Adrenal gland (tissue), 12 donors: ENCODE data around the gene PKD1. TPM values are rescaled to one million over a fixed set of nuclear protein-coding genes. Genes with fewer than 3 reads are reported as not detected.
"Not testable (repeated sequence)": the region's sequence is repeated elsewhere in the genome, so short reads cannot be mapped to it uniquely, and the experiment has no call there.

Source experiments
- DNase-seq, 7 donors: peaks; one replicate each; pipeline ENCODE4 v3.0.0-alpha.2; 2019 to 2020
- H3K27ac ChIP-seq, 5 donors: fragments of 200-600 bp; sonication (generic) in 4 of 5; 1 replicate in 3 of 5; 2 replicates in 2 of 5; pipeline versions ENCODE4 v1.5.1 to v1.8.0; 2016 to 2020; ENCODE audit warnings: mild to moderate bottlenecking in 1 of 5
- H3K27me3 ChIP-seq: fragments of 200-600 bp; 2 replicates; pipeline ENCODE4 v1.8.0; 2021
- H3K36me3 ChIP-seq, 2 donors: fragments of 200-600 bp; replicated peaks in 1 of 2; 1 replicate in 1 of 2; 2 replicates in 1 of 2; pipeline versions ENCODE4 v1.5.1 to v1.8.0; 2018 to 2022
- H3K4me1 ChIP-seq, 2 donors: fragments of 200-600 bp; replicated peaks in 1 of 2; 1 replicate in 1 of 2; 2 replicates in 1 of 2; pipeline versions ENCODE4 v1.5.1 to v1.8.0; 2018 to 2021
- H3K4me3 ChIP-seq, 4 donors: fragments of 200-600 bp; sonication (generic) in 3 of 4; one replicate each; pipeline ENCODE4 v1.5.1; 2016 to 2018
- H3K9me3 ChIP-seq, 3 donors: fragments of 200-600 bp; sonication (generic) in 1 of 3; replicated peaks in 1 of 3; 1 replicate in 2 of 3; 2 replicates in 1 of 3; pipeline versions ENCODE4 v1.5.1 to v1.8.0; 2016 to 2021
- CTCF ChIP-seq, 6 experiments: fragments of 450-650 bp in 4 of 6; fragments of 200-600 bp in 2 of 6; sonication (generic) in 1 of 6; IDR thresholded peaks; 1 replicate in 5 of 6; 2 replicates in 1 of 6; pipeline versions ENCODE4 v1.5.1 to v1.8.0; 2016 to 2021; ENCODE audit warnings: antibody characterized with exemption in 6 of 6, mild to moderate bottlenecking in 2 of 6, moderate library complexity in 1 of 6
- POLR2A ChIP-seq, 2 donors: fragments of 450-650 bp; IDR thresholded peaks; one replicate each; pipeline ENCODE4 v1.6.1; 2017; ENCODE audit warnings: antibody characterized with exemption in 2 of 2, mild to moderate bottlenecking in 2 of 2, moderate library complexity in 1 of 2
- WGBS, 4 donors: extraction: QIAGEN DNeasy Blood & Tissue Kit in 2 of 4; methylation state at CpG; one replicate each; pipeline versions ENCODE4 v1.1.5 to v1.1.7; 2013 to 2017; 5-methylcytosine and 5-hydroxymethylcytosine counted together
- intact Hi-C, 2 donors: fragments of 100-400 bp; cut with DNase I; formaldehyde crosslinking; loops; one replicate each; pipeline versions ENCODE4 v1.14.1 to v1.15.0; 2022 to 2023
- polyA plus RNA-seq, 3 donors: library from polyadenylated mRNA; stranded (reverse); fragments of 200-250 nt in 2 of 3; fragments of 350-450 nt in 1 of 3; fragmentation: Illumina TruSeq in 1 of 3; extraction: RNeasy Lipid Tissue Mini Kit (QIAGEN cat#74804) in 1 of 3; gene quantifications; one replicate each; pipeline ENCODE4 v1.2.3, GENCODE V29; 2013 to 2014
- total RNA-seq, 9 donors: library from RNA; depleted of rRNA in 4 of 9; stranded (reverse); fragments of >200 nt in 4 of 9; fragments of 120-200 nt in 1 of 9; fragmentation: NEBNext Ultra II Directional in 1 of 9; extraction: Animal tissue kit (Norgen Biotek cat#: 25700) in 1 of 9; gene quantifications; one replicate each; pipeline versions ENCODE4 v1.1.0 to v1.2.4, GENCODE V29; 2013 to 2023
- donor health status: healthy with polysubstance abuse.
- donor health status: Bipolar disorder and iron deficiency.
- donor health status: DM: yes; HTN: yes; CAD: no.
- donor health status: DM: no; HTN: no; CAD: no.
- donor health status: DM: no; HTN: no; CAD: no.
- donor health status: DM: yes; HTN: yes; CAD: no.

The PKD1 gene
- total and polyA plus RNA-seq, 12 donors, result 9.2 to 359 (median 102) TPM

GRCh38 chr16:2143878-2144485 lies 8.3 kb upstream of the PKD1 start:
- H3K36me3 ChIP-seq, result no peaks in the 10 kb centered on the region
- peaks cover 4 to 15% of the 10 kb centered on the region in 2 donors for H3K4me1 ChIP-seq
- 80 to 90% (median 86%) methylated on average over 2 to 17 of the region's 17 CpGs for WGBS, 4 donors

DNA sequence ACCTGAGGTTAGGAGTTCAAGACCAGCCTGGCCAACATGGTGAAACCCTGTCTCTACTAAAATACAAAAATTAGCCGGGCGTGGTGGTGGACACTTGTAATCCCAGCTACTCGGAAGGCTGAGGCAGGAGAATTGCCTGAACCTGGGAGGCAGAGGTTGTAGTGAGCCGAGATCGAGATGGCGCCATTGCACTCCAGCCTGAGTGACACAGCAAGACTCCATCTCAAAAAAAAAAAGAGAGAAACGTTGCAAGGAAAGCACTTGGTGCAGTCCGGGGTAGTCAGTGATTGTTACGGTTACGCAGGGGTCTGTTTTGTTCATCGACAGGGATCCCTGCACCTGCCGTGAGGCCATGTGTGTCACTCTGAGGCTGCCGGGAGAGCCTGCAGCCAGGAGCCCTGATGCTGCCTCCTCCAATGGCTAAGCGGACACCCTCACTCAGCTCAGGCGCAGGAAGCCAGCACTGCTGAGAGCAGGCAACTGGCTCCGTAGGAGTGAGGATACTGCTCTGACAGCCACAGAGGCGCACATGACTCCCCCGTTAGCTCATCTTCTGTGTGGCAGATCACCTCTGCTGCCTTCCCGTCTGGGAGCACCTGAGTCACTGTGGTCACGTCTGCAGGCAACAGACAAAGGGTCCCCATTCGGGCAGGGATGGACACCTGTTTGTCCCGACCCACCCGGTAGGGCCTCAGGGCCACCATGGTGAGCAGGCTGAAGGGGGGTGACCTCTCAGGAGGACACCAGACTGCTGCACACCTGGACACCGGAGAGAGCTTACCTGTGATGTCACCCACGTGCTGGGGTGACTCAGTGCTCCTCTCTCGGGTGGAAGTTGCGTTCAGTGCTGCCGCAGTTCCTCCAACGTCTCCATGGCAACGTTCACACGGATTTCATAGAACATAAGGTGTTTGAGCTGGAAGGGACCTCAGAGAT lies 7.5 kb upstream of the PKD1 start:
- TF ChIP-seq POLR2A (IDR thresholded peaks at IDR 0.05), result no peak
- TF ChIP-seq CTCF (IDR thresholded peaks at IDR 0.05), result no peak
- DNase-seq, result no peak
- intact Hi-C loops, result no loop called here
- Histone ChIP-seq H3K4me1 (peaks cover 0 to 9% of the 10 kb centered on the region in 2 donors), H3K36me3 (no peaks in the 10 kb centered on the region), H3K27me3 (no peaks in the 10 kb centered on the region), H3K9me3 (no peaks in the 10 kb centered on the region), H3K27ac (no peak overlapping the region), H3K4me3 (no peak overlapping the region)
- 72 to 78% (median 74%) methylated on average over 18 to 31 of the region's 31 CpGs for WGBS, 4 donors

More at GRCh38 chr16:2143878-2144485, 8.3 kb upstream of the PKD1 start:
- Histone ChIP-seq H3K9me3 (no peaks in the 10 kb centered on the region), H3K4me3 (no peak overlapping the region), H3K27ac (no peak overlapping the region), H3K27me3 (no peaks in the 10 kb centered on the region)
- no peak for TF ChIP-seq POLR2A (IDR thresholded peaks at IDR 0.05)
- no peak for TF ChIP-seq CTCF (IDR thresholded peaks at IDR 0.05)
- intact Hi-C loops, result no loop called here
- DNase-seq, result no peak

GRCh38 chr16:2135071-2135470 lies 627 bp downstream of the PKD1 start:
- intact Hi-C loops, H3K9me3 ChIP-seq, H3K27me3 ChIP-seq, H3K4me1 ChIP-seq, H3K36me3 ChIP-seq: not testable (repeated sequence)
- peak in 3 of 7 donors; percentile 27 to 39 (median 33) for DNase-seq
- Histone ChIP-seq H3K4me3 (peak overlapping the region in 2 of 4 donors; percentile 43 to 71), H3K27ac (peak overlapping the region in 4 of 5 donors; percentile 37 to 89 (median 61))
- WGBS, 4 donors, result 0 to 2% (median 1%) methylated on average over 8 to 31 of the region's 42 CpGs

- WGBS, 4 donors, result 41 to 67% methylated on average over 2 to 7 of the region's 12 CpGs; no CpG with 5 or more reads in 2 of the 4 donors
- DNase-seq, H3K36me3 ChIP-seq, H3K9me3 ChIP-seq, intact Hi-C loops, H3K4me1 ChIP-seq, H3K27me3 ChIP-seq, H3K4me3 ChIP-seq: not testable (repeated sequence)
- H3K27ac ChIP-seq, result peak overlapping the region in 2 of 5 donors; percentile 45 to 60
These were observed 1.9 kb downstream of the PKD1 start for GRCh38 chr16:2133797-2134196.

GRCh38 chr16:2129890-2130447 lies 5.7 kb downstream of the PKD1 start:
- WGBS, 4 donors, result 75 to 96% (median 80%) methylated on average over 5 to 22 of the region's 22 CpGs
- H3K4me3 ChIP-seq, H3K9me3 ChIP-seq, H3K27ac ChIP-seq, intact Hi-C loops, H3K36me3 ChIP-seq, H3K27me3 ChIP-seq: not testable (repeated sequence)
- peaks cover 0 to 32% of the 10 kb centered on the region in 2 donors for H3K4me1 ChIP-seq
- DNase-seq, result peak in 1 of 7 donors; percentile 15

GRCh38 chr16:2129251-2129650 lies 6.4 kb downstream of the PKD1 start:
- WGBS, 4 donors, result 54 to 84% (median 79%) methylated on average over 9 of the region's 11 CpGs
- intact Hi-C loops, H3K27me3 ChIP-seq, H3K27ac ChIP-seq, H3K4me3 ChIP-seq, H3K36me3 ChIP-seq, H3K9me3 ChIP-seq: not testable (repeated sequence)
- peak in 1 of 7 donors; percentile 22 for DNase-seq
- peaks cover 0 to 36% of the 10 kb centered on the region in 2 donors for H3K4me1 ChIP-seq

DNA sequence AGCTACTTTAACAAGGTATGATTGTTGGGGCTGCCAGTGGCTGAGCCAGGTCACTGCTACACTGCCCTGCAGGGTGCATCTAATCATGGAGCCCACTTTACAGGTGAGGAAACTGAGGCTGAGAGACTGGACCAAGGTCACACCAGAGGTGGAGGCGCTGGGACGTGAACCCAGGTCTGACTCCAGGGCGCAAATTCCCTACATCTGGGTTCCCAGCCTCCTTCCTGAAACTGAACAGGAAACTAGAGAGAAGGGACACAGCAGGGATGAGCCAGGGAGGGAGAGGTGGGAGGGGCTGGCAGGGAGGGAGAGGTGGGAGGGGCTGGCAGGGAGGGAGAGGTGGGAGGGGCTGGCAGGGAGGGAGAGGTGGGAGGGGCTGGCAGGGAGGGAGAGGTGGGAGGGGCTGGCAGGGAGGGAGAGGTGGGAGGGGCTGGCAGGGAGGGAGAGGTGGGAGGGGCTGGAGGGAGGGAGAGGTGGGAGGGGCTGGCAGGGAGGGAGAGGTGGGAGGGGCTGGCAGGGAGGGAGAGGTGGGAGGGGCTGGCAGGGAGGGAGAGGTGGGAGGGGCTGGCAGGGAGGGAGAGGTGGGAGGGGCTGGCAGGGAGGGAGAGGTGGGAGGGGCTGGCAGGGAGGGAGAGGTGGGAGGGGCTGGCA lies 7.9 kb downstream of the PKD1 start:
- H3K36me3 ChIP-seq, H3K9me3 ChIP-seq, H3K27me3 ChIP-seq, intact Hi-C loops, H3K4me3 ChIP-seq: not testable (repeated sequence)
- peak; percentile 44 to 80 (median 55) for DNase-seq
- 7 to 33% methylated on average over 2 to 3 of the region's 3 CpGs; no CpG with 5 or more reads in 2 of the 4 donors for WGBS, 4 donors
- peak overlapping the region in 2 of 5 donors; percentile 90 to 92 for H3K27ac ChIP-seq
- H3K4me1 ChIP-seq, result peaks cover 0 to 33% of the 10 kb centered on the region in 2 donors

DNA sequence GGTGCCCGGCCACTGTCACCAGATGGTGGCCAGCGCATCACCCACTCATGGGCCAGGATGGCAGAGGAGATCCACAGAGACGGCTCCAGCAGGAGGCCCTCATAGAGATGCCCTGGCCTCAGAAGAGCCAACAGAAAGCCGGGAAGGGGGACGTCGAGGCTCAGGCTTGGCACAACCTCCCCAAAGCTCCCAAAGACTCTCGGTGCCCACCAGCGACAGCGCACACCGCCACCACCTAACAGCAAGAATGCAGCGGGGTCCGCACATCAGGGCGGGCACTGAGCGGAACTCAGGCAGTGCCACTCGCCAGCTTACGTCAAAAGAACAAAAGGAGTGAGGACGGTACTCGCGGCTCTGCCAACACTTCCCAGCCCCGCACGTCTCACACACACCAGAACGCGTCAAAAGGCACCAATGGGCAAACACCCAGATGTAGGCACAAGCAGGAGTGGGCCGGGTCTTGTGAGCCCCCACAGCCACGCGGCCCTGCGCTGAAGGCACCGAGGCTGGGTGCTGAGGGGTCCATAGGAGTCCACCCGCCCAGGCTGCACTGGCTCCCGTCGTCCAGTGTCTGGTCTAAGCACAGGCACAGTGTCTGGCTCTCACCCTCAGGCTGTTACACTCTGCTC lies 8.7 kb downstream of the PKD1 start:
- H3K4me3 ChIP-seq, H3K27me3 ChIP-seq, H3K36me3 ChIP-seq, H3K9me3 ChIP-seq, intact Hi-C loops: not testable (repeated sequence)
- peak overlapping the region in 3 of 5 donors; percentile 4 to 92 (median 90) for H3K27ac ChIP-seq
- 82 to 92% (median 89%) methylated on average over 7 to 31 of the region's 31 CpGs for WGBS, 4 donors
- H3K4me1 ChIP-seq, result peaks cover 0 to 33% of the 10 kb centered on the region in 2 donors
- peak in 3 of 7 donors; percentile 46 to 72 (median 55) for DNase-seq
